ENCODE results near the gene CRYBB1.

DNA sequence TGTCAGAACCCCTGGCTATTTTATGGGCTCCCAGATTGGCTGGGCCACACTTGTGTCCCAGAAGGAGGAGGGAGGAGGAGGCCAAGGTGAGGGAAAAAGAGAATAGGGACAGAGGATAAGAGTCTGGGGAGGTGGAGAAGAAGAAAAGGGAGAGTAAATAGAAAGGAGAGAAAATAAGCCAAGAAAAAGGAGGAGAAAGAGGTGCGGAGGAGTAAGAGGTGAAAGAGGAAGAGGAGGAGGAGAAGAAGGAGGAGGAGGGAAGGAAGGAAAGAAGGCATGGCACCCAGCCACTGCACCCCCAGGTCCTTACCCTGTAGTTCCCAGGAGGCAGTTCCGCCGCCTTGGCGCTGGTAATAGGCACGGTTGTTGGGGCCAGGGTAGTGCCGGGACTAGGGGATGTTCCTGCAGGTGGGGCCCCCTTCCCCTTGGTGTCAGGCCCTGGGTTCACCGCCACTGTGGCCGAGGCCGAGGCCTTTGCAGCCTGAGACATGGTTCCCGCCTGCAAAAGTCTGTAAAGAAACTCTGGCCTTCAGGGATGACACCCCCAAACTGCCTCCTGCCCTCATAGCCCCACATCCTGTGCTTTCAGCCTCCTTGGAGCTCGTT, 1.9 kb downstream of the CRYBB1 start:
- no peak for TF ChIP-seq POLR2A (IDR thresholded peaks at IDR 0.05; ENCODE audit: low read length)
- TF ChIP-seq GATA1 (IDR thresholded peaks at IDR 0.05; ENCODE audit: low read depth, low read length): no peak

Measured in erythroblast (primary cell).